Kidney (tissue), 22 donors: ENCODE results near the gene KLB. TPM values are rescaled to one million over a fixed set of nuclear protein-coding genes. Genes with fewer than 3 reads are reported as not detected.
A peak's percentile ranks its signal among the peaks of the same experiment; 100 is the strongest.
"Not testable (repeated sequence)": the region's sequence is repeated elsewhere in the genome, so short reads cannot be mapped to it uniquely, and the experiment has no call there.

ENCODE experiments used
- DNase-seq, 5 donors: peaks; one replicate each; pipeline ENCODE4 v3.0.0-alpha.2; 2013 to 2020
- FAIRE-seq: peaks from 2 replicates; lab custom pipeline; 2012; peaks lifted over from hg19 to GRCh38; lab: Jason Lieb, UNC
- H3K27ac ChIP-seq, 2 donors: one replicate each; pipeline ENCODE4 v1.7.0; 2013; ENCODE audit warnings: low read depth in 2 of 2, low read length in 2 of 2, inconsistent platforms in 1 of 2
- H3K27me3 ChIP-seq: one replicate; pipeline ENCODE4 v1.7.1; 2013; ENCODE audit warnings: low read length, inconsistent platforms; ENCODE audit not compliant: control insufficient read depth, insufficient read depth
- H3K36me3 ChIP-seq, 3 donors: one replicate each; pipeline versions ENCODE4 v1.7.0 to v1.7.1; 2013; ENCODE audit warnings: low read length in 3 of 3, control low read depth in 1 of 3, inconsistent platforms in 1 of 3; ENCODE audit not compliant: insufficient read depth in 3 of 3, control insufficient read depth in 2 of 3
- H3K4me1 ChIP-seq, 3 donors: one replicate each; pipeline versions ENCODE4 v1.7.0 to v1.7.1; 2013; ENCODE audit warnings: low read length in 3 of 3, inconsistent platforms in 1 of 3, low read depth in 1 of 3; ENCODE audit not compliant: control insufficient read depth in 2 of 3, insufficient read depth in 2 of 3
- H3K4me3 ChIP-seq, 3 donors: one replicate each; pipeline versions ENCODE4 v1.7.0 to v1.8.1; 2013; ENCODE audit warnings: low read length in 3 of 3, control low read depth in 1 of 3, inconsistent platforms in 1 of 3
- H3K9ac ChIP-seq, 3 donors: one replicate each; pipeline versions ENCODE4 v1.7.0 to v1.7.1; 2013; ENCODE audit warnings: low read length in 3 of 3, control low read depth in 1 of 3, inconsistent platforms in 1 of 3
- H3K9me3 ChIP-seq, 3 donors: one replicate each; pipeline versions ENCODE4 v1.7.0 to v1.7.1; 2013; ENCODE audit warnings: low read length in 3 of 3, control low read depth in 1 of 3, inconsistent platforms in 1 of 3; ENCODE audit not compliant: control insufficient read depth in 2 of 3, insufficient read depth in 1 of 3
- intact Hi-C: fragments of 100-400 bp; cut with DNase I; formaldehyde crosslinking; loops from one replicate; pipeline ENCODE4 v1.11.1; 2022
- long read RNA-seq, 10 donors: library from polyadenylated mRNA in 1 of 10; unstranded in 1 of 10; transcript quantifications; one replicate each; pipeline ENCODE4 v2.0.0 and lab custom pipeline, GENCODE V29; 2021 to 2026
- polyA plus RNA-seq: library from polyadenylated mRNA; stranded (reverse); fragments of 350-450 nt; fragmentation: Illumina TruSeq; extraction: RNeasy Lipid Tissue Mini Kit (QIAGEN cat#74804); gene quantifications from one replicate; pipeline ENCODE4 v1.2.3, GENCODE V29; 2014; ENCODE audit warnings: low read depth, low replicate concordance; ENCODE audit not compliant: insufficient read depth
- total RNA-seq: library from RNA; stranded (reverse); fragmentation: NEBNext Ultra II Directional; extraction: Animal tissue kit (Norgen Biotek cat#: 25700); gene quantifications from one replicate; pipeline ENCODE4 v1.2.1, GENCODE V29; 2021
- TF ChIP-seq, protein P1 (sequence below): IDR thresholded peaks from 3 replicates; pipeline ENCODE4 v1.5.1; 2012; ENCODE audit warnings: mild to moderate bottlenecking, moderate library complexity, borderline replicate concordance; ENCODE audit not compliant: insufficient read depth; ENCODE audit errors: extremely low read depth
- donor health status: control.
- donor health status: control.
- donor health status: control.
- donor health status: control.
- donor health status: control.
- donor health status: DM: yes; HTN: yes; CAD: no.
- donor health status: Normal renal cell carcinoma (clear cell type).

KLB gene
- total RNA-seq (not detected), polyA plus RNA-seq (0.41 TPM)
- long read RNA-seq, donor 1, partial matches to known transcripts = 872 of 908 reads
- long read RNA-seq, donor 1, other reads (novel, unspliced or antisense) = 36 of 908 reads
- long read RNA-seq, donor 2, partial matches to known transcripts = 493 of 975 reads
- long read RNA-seq, donor 2, other reads (novel, unspliced or antisense) = 482 of 975 reads
- long read RNA-seq, donor 3, partial matches to known transcripts = 946 of 1,053 reads
- long read RNA-seq, donor 3, other reads (novel, unspliced or antisense) = 107 of 1,053 reads
- long read RNA-seq, donor 4, partial matches to known transcripts = 427 of 474 reads
- long read RNA-seq, donor 4, other reads (novel, unspliced or antisense) = 47 of 474 reads
- long read RNA-seq, donor 5, partial matches to known transcripts = 45 of 62 reads
- long read RNA-seq, donor 5, other reads (novel, unspliced or antisense) = 17 of 62 reads
- long read RNA-seq, donor 6, partial matches to known transcripts = 2,083 of 2,251 reads
- long read RNA-seq, donor 6, other reads (novel, unspliced or antisense) = 168 of 2,251 reads
- long read RNA-seq, donor 7, partial matches to known transcripts = 1 of 1 reads
- long read RNA-seq, donor 7, other reads (novel, unspliced or antisense) = 0 of 1 reads
- long read RNA-seq, donor 8, partial matches to known transcripts = 1,056 of 1,140 reads
- long read RNA-seq, donor 8, other reads (novel, unspliced or antisense) = 84 of 1,140 reads
- long read RNA-seq, donor 9, partial matches to known transcripts = 552 of 822 reads
- long read RNA-seq, donor 9, other reads (novel, unspliced or antisense) = 270 of 822 reads
- long read RNA-seq, donor 10, partial matches to known transcripts = 981 of 1,035 reads
- long read RNA-seq, donor 10, other reads (novel, unspliced or antisense) = 54 of 1,035 reads

DNA sequence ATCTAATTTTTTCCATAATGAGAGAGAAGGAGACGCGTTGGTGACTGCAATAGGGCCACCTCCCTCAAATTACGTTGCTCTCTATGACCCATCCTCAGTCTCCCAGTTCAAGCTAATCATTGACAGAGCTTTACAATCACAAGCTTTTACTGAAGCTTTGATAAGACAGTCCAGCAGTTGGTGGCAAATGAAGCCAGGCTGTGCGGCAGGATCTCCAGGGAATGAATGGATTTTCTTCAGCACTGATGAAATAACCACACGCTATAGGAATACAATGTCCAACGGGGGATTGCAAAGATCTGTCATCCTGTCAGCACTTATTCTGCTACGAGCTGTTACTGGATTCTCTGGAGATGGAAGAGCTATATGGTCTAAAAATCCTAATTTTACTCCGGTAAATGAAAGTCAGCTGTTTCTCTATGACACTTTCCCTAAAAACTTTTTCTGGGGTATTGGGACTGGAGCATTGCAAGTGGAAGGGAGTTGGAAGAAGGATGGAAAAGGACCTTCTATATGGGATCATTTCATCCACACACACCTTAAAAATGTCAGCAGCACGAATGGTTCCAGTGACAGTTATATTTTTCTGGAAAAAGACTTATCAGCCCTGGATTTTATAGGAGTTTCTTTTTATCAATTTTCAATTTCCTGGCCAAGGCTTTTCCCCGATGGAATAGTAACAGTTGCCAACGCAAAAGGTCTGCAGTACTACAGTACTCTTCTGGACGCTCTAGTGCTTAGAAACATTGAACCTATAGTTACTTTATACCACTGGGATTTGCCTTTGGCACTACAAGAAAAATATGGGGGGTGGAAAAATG is at the start of gene KLB:
TSS of gene KLB (plus strand) at position 168 of the 821 bp plus-strand sequence. CDS start at position 188, 20 bp downstream.
- H3K4me3 ChIP-seq = peak within 1 kb of the TSS in 1 of 3 donors; percentile 20
- no peaks in the 10 kb centered on the region for H3K9me3 ChIP-seq
- H3K4me1 ChIP-seq = no peaks in the 10 kb centered on the region
- intact Hi-C loops = no loop called here
- TF ChIP-seq, protein P1, sequence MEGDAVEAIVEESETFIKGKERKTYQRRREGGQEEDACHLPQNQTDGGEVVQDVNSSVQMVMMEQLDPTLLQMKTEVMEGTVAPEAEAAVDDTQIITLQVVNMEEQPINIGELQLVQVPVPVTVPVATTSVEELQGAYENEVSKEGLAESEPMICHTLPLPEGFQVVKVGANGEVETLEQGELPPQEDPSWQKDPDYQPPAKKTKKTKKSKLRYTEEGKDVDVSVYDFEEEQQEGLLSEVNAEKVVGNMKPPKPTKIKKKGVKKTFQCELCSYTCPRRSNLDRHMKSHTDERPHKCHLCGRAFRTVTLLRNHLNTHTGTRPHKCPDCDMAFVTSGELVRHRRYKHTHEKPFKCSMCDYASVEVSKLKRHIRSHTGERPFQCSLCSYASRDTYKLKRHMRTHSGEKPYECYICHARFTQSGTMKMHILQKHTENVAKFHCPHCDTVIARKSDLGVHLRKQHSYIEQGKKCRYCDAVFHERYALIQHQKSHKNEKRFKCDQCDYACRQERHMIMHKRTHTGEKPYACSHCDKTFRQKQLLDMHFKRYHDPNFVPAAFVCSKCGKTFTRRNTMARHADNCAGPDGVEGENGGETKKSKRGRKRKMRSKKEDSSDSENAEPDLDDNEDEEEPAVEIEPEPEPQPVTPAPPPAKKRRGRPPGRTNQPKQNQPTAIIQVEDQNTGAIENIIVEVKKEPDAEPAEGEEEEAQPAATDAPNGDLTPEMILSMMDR = no peak
- peak in 1 of 5 donors; percentile 13 for DNase-seq
- no peaks in the 10 kb centered on the region for H3K27me3 ChIP-seq
- FAIRE-seq = no peak
- no peak within 1 kb of the TSS for H3K9ac ChIP-seq
- no peaks in the 10 kb centered on the region for H3K36me3 ChIP-seq
- H3K27ac ChIP-seq = no peak within 1 kb of the TSS

DNA sequence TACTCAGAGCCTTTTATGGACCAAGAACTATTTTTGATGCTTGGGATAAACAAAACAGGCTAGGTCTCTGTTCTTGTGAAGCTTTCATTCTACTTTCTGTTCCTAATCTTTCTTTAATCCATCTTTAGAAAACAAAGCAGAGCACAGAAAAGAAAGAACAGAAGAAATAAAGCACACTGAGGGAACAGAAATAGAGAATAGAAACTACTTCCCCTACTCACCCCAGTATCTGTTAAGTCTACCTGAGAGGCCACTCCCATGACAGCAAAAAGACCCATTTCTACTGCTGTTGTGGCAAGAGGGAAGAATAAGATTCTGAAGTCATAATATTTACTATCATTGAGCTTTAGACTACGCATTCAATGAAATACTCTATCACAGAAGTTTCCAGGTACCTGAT is 49.7 kb upstream of the KLB start:
- no peak overlapping the region for H3K9ac ChIP-seq
- no peaks in the 10 kb centered on the region for H3K27me3 ChIP-seq
- TF ChIP-seq, protein P1 = no peak
- FAIRE-seq (no peak), DNase-seq (no peak)
- no peaks in the 10 kb centered on the region for H3K9me3 ChIP-seq
- H3K36me3 ChIP-seq = no peaks in the 10 kb centered on the region
- H3K4me1 ChIP-seq = peaks cover 0 to 9% (median 6%) of the 10 kb centered on the region in 3 donors
- no peak overlapping the region for H3K4me3 ChIP-seq
- intact Hi-C loops = no loop called here
- H3K27ac ChIP-seq = peak overlapping the region in 1 of 2 donors; percentile 53

DNA sequence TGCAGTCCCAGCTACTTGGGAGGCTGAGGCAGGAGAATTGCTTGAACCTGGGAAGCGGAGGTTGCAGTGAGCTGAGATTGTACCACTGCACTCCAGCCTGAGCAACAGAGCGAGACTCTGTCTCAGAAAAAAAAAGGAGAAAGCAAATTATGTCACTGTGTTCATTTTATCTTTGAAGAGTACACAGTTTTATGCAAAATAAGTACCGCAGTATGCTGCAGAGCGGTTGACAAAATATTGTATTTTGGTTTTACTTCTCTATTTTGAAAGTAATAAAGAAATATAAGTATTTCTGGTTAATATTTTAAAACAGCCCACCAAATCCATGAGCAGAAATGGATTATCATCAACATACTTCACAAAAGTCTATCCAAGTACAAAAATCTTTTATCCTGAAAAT is 46.1 kb upstream of the KLB start:
- H3K27ac ChIP-seq, H3K4me3 ChIP-seq, FAIRE-seq, H3K4me1 ChIP-seq, H3K9me3 ChIP-seq, intact Hi-C loops, DNase-seq, H3K9ac ChIP-seq, H3K36me3 ChIP-seq, H3K27me3 ChIP-seq: not testable (repeated sequence)
